ENCODE data around the gene NUP155.
"Not testable (repeated sequence)": the region's sequence is repeated elsewhere in the genome, so short reads cannot be mapped to it uniquely, and the experiment has no call there.

GRCh38 chr5:37342741-37343140 lies 28.2 kb downstream of the NUP155 start:
- TF ChIP-seq CTCF (IDR thresholded peaks at IDR 0.05; ENCODE audit: low read depth, low read length, poor library complexity, severe bottlenecking); EZH2phosphoT487 (IDR thresholded peaks at IDR 0.05; ENCODE audit: borderline replicate concordance, low read length): not testable (repeated sequence)

Measured in DOHH2 (cell line).